ENCODE data around the gene TJAP1. TPM values are rescaled to one million over a fixed set of nuclear protein-coding genes. Genes with fewer than 3 reads are reported as not detected.

Gene TJAP1
- total and polyA plus RNA-seq, 5 donors from 2014 or later = 5.5 to 36.3 (median 7.3) TPM

Other genes starting within 250 kb of the TJAP1 start
- gene DNPH1, start 248.1 kb upstream of the TJAP1 start, total RNA-seq = 36.6 TPM
- 100 to 1,000 TPM; 190 to 234 (median 206) TPM for gene DNPH1, start 248.1 kb upstream of the TJAP1 start, polyA plus RNA-seq
- 0.22 TPM for gene TTBK1, start 234.1 kb upstream of the TJAP1 start, total RNA-seq
- gene TTBK1, start 234.1 kb upstream of the TJAP1 start, polyA plus RNA-seq = not detected
- not detected for gene SLC22A7, start 179.3 kb upstream of the TJAP1 start, total RNA-seq
- not detected for gene SLC22A7, start 179.3 kb upstream of the TJAP1 start, polyA plus RNA-seq
- 3.8 TPM for gene CRIP3, start 168.7 kb upstream of the TJAP1 start, total RNA-seq
- gene CRIP3, start 168.7 kb upstream of the TJAP1 start, polyA plus RNA-seq = under 1 TPM in 1 of 4 donors, not detected in 3; 0.35 TPM
- gene ZNF318, start 107.9 kb upstream of the TJAP1 start, total RNA-seq = 32.9 TPM
- 1 to 10 TPM; 4.3 to 6.3 (median 5.6) TPM for gene ZNF318, start 107.9 kb upstream of the TJAP1 start, polyA plus RNA-seq
- gene ABCC10, start 50.0 kb upstream of the TJAP1 start, total RNA-seq = 81.7 TPM
- 10 to 100 TPM; 17.9 to 23.3 (median 18.5) TPM for gene ABCC10, start 50.0 kb upstream of the TJAP1 start, polyA plus RNA-seq
- gene DLK2, start 22.0 kb upstream of the TJAP1 start, total RNA-seq = 0.76 TPM
- gene DLK2, start 22.0 kb upstream of the TJAP1 start, polyA plus RNA-seq = under 1 TPM in 3 of 4 donors, not detected in 1; 0.20 to 0.87 (median 0.70) TPM
- gene LRRC73, start 32.8 kb downstream of the TJAP1 start, total RNA-seq = 0.30 TPM
- gene LRRC73, start 32.8 kb downstream of the TJAP1 start, polyA plus RNA-seq = not detected
- gene YIPF3, start 39.4 kb downstream of the TJAP1 start, total RNA-seq = 59.2 TPM
- 100 to 1,000 TPM; 101 to 135 (median 117) TPM for gene YIPF3, start 39.4 kb downstream of the TJAP1 start, polyA plus RNA-seq
- 26.8 TPM for gene POLR1C, start 39.5 kb downstream of the TJAP1 start, total RNA-seq
- gene POLR1C, start 39.5 kb downstream of the TJAP1 start, polyA plus RNA-seq = 10 to 100 TPM in 2 of 4 donors, 1 to 10 TPM in 2; 8.4 to 20.5 (median 11.5) TPM
- 56.8 TPM for gene XPO5, start 98.5 kb downstream of the TJAP1 start, total RNA-seq
- gene XPO5, start 98.5 kb downstream of the TJAP1 start, polyA plus RNA-seq = 10 to 100 TPM in 1 of 4 donors, 1 to 10 TPM in 3; 5.5 to 10.9 (median 8.1) TPM
- 13.9 TPM for gene POLH, start 98.6 kb downstream of the TJAP1 start, total RNA-seq
- gene POLH, start 98.6 kb downstream of the TJAP1 start, polyA plus RNA-seq = 10 to 100 TPM; 10.4 to 14.7 (median 10.8) TPM
- 49.9 TPM for gene GTPBP2, start 151.7 kb downstream of the TJAP1 start, total RNA-seq
- 1 to 10 TPM; 1.5 to 4.0 (median 2.3) TPM for gene GTPBP2, start 151.7 kb downstream of the TJAP1 start, polyA plus RNA-seq
- gene MAD2L1BP, start 158.3 kb downstream of the TJAP1 start, total RNA-seq = 24.8 TPM
- gene MAD2L1BP, start 158.3 kb downstream of the TJAP1 start, polyA plus RNA-seq = 10 to 100 TPM; 28.9 to 38.6 (median 32.1) TPM
- 0.15 TPM for gene RSPH9, start 167.5 kb downstream of the TJAP1 start, total RNA-seq
- 1 to 10 TPM in 1 of 4 donors, under 1 TPM in 3; 0.76 to 1.4 (median 0.95) TPM for gene RSPH9, start 167.5 kb downstream of the TJAP1 start, polyA plus RNA-seq
- gene MRPS18A, start 210.2 kb downstream of the TJAP1 start, total RNA-seq = 24.3 TPM
- 10 to 100 TPM; 65.0 to 73.8 (median 70.4) TPM for gene MRPS18A, start 210.2 kb downstream of the TJAP1 start, polyA plus RNA-seq

All from CD4-positive, CD25-positive, alpha-beta regulatory T cell (primary cell).